CD4-positive, alpha-beta T cell treated with Interleukin-1 beta for 1 hour (primary cell): ENCODE data around the gene CATSPER3.
A peak's percentile ranks its signal among the peaks of the same experiment; 100 is the strongest.

Source experiments
- DNase-seq, 2 donors: peaks; one replicate each; pipeline ENCODE4 v3.0.0-alpha.2; 2020 to 2022

The CATSPER3 gene

GRCh38 chr5:135048286-135048685 is 80.6 kb downstream of the CATSPER3 start:
- DNase-seq: no peak

GRCh38 chr5:135048930-135049329 is 81.2 kb downstream of the CATSPER3 start:
- DNase-seq: no peak

GRCh38 chr5:135050244-135050767 is 82.6 kb downstream of the CATSPER3 start:
- no peak for DNase-seq

- DNase-seq: no peak
Measured at GRCh38 chr5:135051399-135051798, 83.7 kb downstream of the CATSPER3 start.

GRCh38 chr5:135051872-135052271 is 84.2 kb downstream of the CATSPER3 start:
- DNase-seq: no peak

- no peak for DNase-seq
Measured at GRCh38 chr5:135052511-135053145, 84.9 kb downstream of the CATSPER3 start.

GRCh38 chr5:135053278-135053677 is 85.6 kb downstream of the CATSPER3 start:
- peak in 1 of 2 donors; percentile 73 for DNase-seq

- DNase-seq: no peak
Measured at GRCh38 chr5:135053989-135054388, 86.3 kb downstream of the CATSPER3 start.

- no peak for DNase-seq
Measured at GRCh38 chr5:135054546-135054945, 86.8 kb downstream of the CATSPER3 start.

- DNase-seq: no peak
Measured at GRCh38 chr5:135055396-135055795, 87.7 kb downstream of the CATSPER3 start.

- no peak for DNase-seq
Measured at GRCh38 chr5:135056316-135057030, 88.8 kb downstream of the CATSPER3 start.

GRCh38 chr5:135057233-135057632 is 89.5 kb downstream of the CATSPER3 start:
- DNase-seq: no peak

- DNase-seq: no peak
Measured at GRCh38 chr5:135058331-135058732, 90.6 kb downstream of the CATSPER3 start.

GRCh38 chr5:135059000-135059923 is 91.6 kb downstream of the CATSPER3 start:
- no peak for DNase-seq

- no peak for DNase-seq
Measured at GRCh38 chr5:135060021-135060420, 92.3 kb downstream of the CATSPER3 start.

GRCh38 chr5:135061001-135061400 is 93.3 kb downstream of the CATSPER3 start:
- DNase-seq: no peak
